HCT116 (cell line): ENCODE data around the gene TRIM67. TPM values are rescaled to one million over a fixed set of nuclear protein-coding genes. Genes with fewer than 3 reads are reported as not detected.

Source experiments
- ATAC-seq: fragments of 200-7000 bp; cut with Tn5 transposase; 2 replicates; pipeline ENCODE4 v1.9.1; 2020; ENCODE audit warnings: mild to moderate bottlenecking, moderate library complexity
- BruUV-seq: library from RNA; stranded (reverse); fragments of 400-500 nt; replicated peaks from 2 replicates; lab custom pipeline; 2021; lab: Mats Ljungman, UMichigan
- CTCF ChIA-PET: fragments of 300-600 bp; sonication (Branson Sonifier 250); formaldehyde crosslinking; loops from one replicate; lab custom pipeline; 2021; ENCODE audit warnings: antibody characterized with exemption; lab: Charles Lee
- POLR2A ChIA-PET: fragments of 300-600, 350-600 bp; sonication (Branson Sonifier 250); formaldehyde crosslinking; loops from one replicate; lab custom pipeline; 2021; ENCODE audit warnings: antibody characterized with exemption; lab: Charles Lee
- RAD21 ChIA-PET, 2 experiments: fragments of 300-600 bp; sonication (Branson Sonifier 250); formaldehyde crosslinking; loops; one replicate each; lab custom pipeline; 2023; ENCODE audit warnings: low total read pairs in 2 of 2; ENCODE audit not compliant: uncharacterized antibody in 2 of 2, unreplicated experiment in 2 of 2, low non-redundant PET in 1 of 2; lab: Charles Lee
- DNase-seq: peaks from one replicate; pipeline ENCODE4 v3.0.0-alpha.2; 2010; ENCODE audit warnings: low read depth, low spot score
- H2AFZ ChIP-seq: fragments of 200-600 bp; shearing (Covaris generic), sonication (generic); 2 replicates; pipeline ENCODE4 v1.6.1; 2017; ENCODE audit warnings: low read depth, mixed run types, mixed read lengths, antibody characterized with exemption, low read length; ENCODE audit not compliant: poor library complexity, severe bottlenecking
- H3K27ac ChIP-seq: 2 replicates; pipeline ENCODE4 v1.5.1; 2012; ENCODE audit warnings: low read depth, low read length
- H3K27me3 ChIP-seq: fragments of 200-600 bp; sonication (generic); 2 replicates; pipeline ENCODE4 v1.6.1; 2016; ENCODE audit warnings: mixed run types, low read length, mixed read lengths; ENCODE audit not compliant: insufficient read depth
- H3K36me3 ChIP-seq, 2 experiments: fragments of 200-500 bp in 1 of 2; fragments of 200-600 bp in 1 of 2; sonication (Bioruptor generic) in 1 of 2; sonication (generic) in 1 of 2; 2 replicates each; pipeline versions ENCODE4 v1.5.1 to v1.6.1; 2014 to 2016; ENCODE audit warnings: low read length in 2 of 2, inconsistent platforms in 1 of 2, mixed read lengths in 1 of 2, mixed run types in 1 of 2; ENCODE audit not compliant: insufficient read depth in 2 of 2, control insufficient read depth in 1 of 2
- H3K4me1 ChIP-seq, 2 experiments: fragments of 200-600 bp in 1 of 2; sonication (generic) in 1 of 2; 2 replicates each; pipeline versions ENCODE4 v1.5.1 to v1.6.1; 2012 to 2017; ENCODE audit warnings: low read length in 2 of 2, inconsistent platforms in 1 of 2, mild to moderate bottlenecking in 1 of 2, mixed read lengths in 1 of 2, mixed run types in 1 of 2, moderate library complexity in 1 of 2; ENCODE audit not compliant: insufficient read depth in 2 of 2, control insufficient read depth in 1 of 2
- H3K4me2 ChIP-seq: fragments of 200-600 bp; sonication (generic); 2 replicates; pipeline ENCODE4 v1.6.1; 2017; ENCODE audit warnings: mixed run types, low read length, mixed read lengths
- H3K4me3 ChIP-seq, 2 experiments: fragments of 200-600 bp in 1 of 2; sonication (generic) in 1 of 2; replicated peaks in 1 of 2; 2 replicates each; pipeline ENCODE4 v1.5.1; 2011 to 2016; ENCODE audit warnings: low read length in 2 of 2, control low read depth in 1 of 2, low read depth in 1 of 2, mild to moderate bottlenecking in 1 of 2, mixed read lengths in 1 of 2, mixed run types in 1 of 2
- H3K79me2 ChIP-seq: fragments of 200-600 bp; sonication (generic); 2 replicates; pipeline ENCODE4 v1.6.1; 2017; ENCODE audit warnings: mild to moderate bottlenecking, mixed run types, low read length, moderate library complexity, mixed read lengths; ENCODE audit not compliant: insufficient read depth
- H3K9ac ChIP-seq: fragments of 200-600 bp; sonication (generic); 2 replicates; pipeline ENCODE4 v1.6.1; 2016; ENCODE audit warnings: low read length, mixed read lengths
- H3K9me2 ChIP-seq: fragments of 200-600 bp; sonication (generic), shearing (Covaris generic); 2 replicates; pipeline ENCODE4 v1.6.1; 2017; ENCODE audit warnings: mixed run types, mild to moderate bottlenecking, moderate library complexity; ENCODE audit not compliant: insufficient read depth
- H3K9me3 ChIP-seq, 2 experiments: fragments of 200-500 bp in 1 of 2; fragments of 200-600 bp in 1 of 2; sonication (Bioruptor generic) in 1 of 2; sonication (generic) in 1 of 2; 2 replicates each; pipeline ENCODE4 v1.6.1; 2014 to 2017; ENCODE audit warnings: low read length in 2 of 2, mixed read lengths in 2 of 2, inconsistent platforms in 1 of 2, low read depth in 1 of 2, mild to moderate bottlenecking in 1 of 2, mixed run types in 1 of 2, moderate library complexity in 1 of 2; ENCODE audit not compliant: control insufficient read depth in 1 of 2, insufficient read depth in 1 of 2
- H4K20me1 ChIP-seq: fragments of 200-600 bp; sonication (generic), shearing (Covaris generic); 2 replicates; pipeline ENCODE4 v1.6.1; 2017; ENCODE audit warnings: mixed run types, mild to moderate bottlenecking, moderate library complexity; ENCODE audit not compliant: insufficient read depth
- CBX3 ChIP-seq: IDR thresholded peaks from 2 replicates; pipeline ENCODE4 v1.6.1; 2012; ENCODE audit warnings: low read depth
- CEBPB ChIP-seq: IDR thresholded peaks from 2 replicates; pipeline ENCODE4 v1.6.1; 2012; ENCODE audit warnings: low read depth
- EZH2phosphoT487 ChIP-seq: fragments of 200-600 bp; IDR thresholded peaks from 2 replicates; pipeline ENCODE4 v1.6.1; 2018; ENCODE audit warnings: antibody characterized with exemption, borderline replicate concordance
- FOSL1 ChIP-seq: IDR thresholded peaks from 2 replicates; pipeline ENCODE4 v1.6.1; 2012; ENCODE audit warnings: low read depth
- POLR2A ChIP-seq: IDR thresholded peaks from 2 replicates; pipeline ENCODE4 v1.7.0; 2011; ENCODE audit warnings: borderline replicate concordance; ENCODE audit not compliant: insufficient read depth, insufficient read length; ENCODE audit errors: extremely low read depth
- POLR2AphosphoS5 ChIP-seq: IDR thresholded peaks from 2 replicates; pipeline ENCODE4 v1.6.1; 2011; ENCODE audit warnings: mild to moderate bottlenecking, low read depth, low read length, moderate library complexity
- RAD21 ChIP-seq: IDR thresholded peaks from 2 replicates; pipeline ENCODE4 v1.6.1; 2012; ENCODE audit warnings: low read depth, mild to moderate bottlenecking
- SP1 ChIP-seq: IDR thresholded peaks from 2 replicates; pipeline ENCODE4 v1.6.1; 2012; ENCODE audit warnings: low read depth
- SRF ChIP-seq: IDR thresholded peaks from 2 replicates; pipeline ENCODE4 v1.6.1; 2012; ENCODE audit warnings: low read depth
- TCF7L2 ChIP-seq: IDR thresholded peaks from 2 replicates; pipeline ENCODE4 v1.7.0; 2011; ENCODE audit warnings: borderline replicate concordance, inconsistent platforms; ENCODE audit not compliant: insufficient read depth, insufficient read length; ENCODE audit errors: extremely low read depth
- ZFX ChIP-seq: fragments of 450-650 bp; IDR thresholded peaks from 2 replicates; pipeline ENCODE4 v1.6.1; 2017
- ZNF274 ChIP-seq: fragments of 200-500 bp; sonication (Bioruptor generic); IDR thresholded peaks from 2 replicates; pipeline ENCODE4 v1.6.1; 2014; ENCODE audit warnings: mild to moderate bottlenecking, low read depth, low read length, inconsistent platforms
- intact Hi-C: fragments of 100-400 bp; cut with micrococcal nuclease; formaldehyde crosslinking; loops from 2 replicates; pipeline ENCODE4 v1.10.0; 2022
- total RNA-seq: library from RNA; stranded (reverse); gene quantifications from one replicate; pipeline ENCODE4 v1.2.1, GENCODE V29; 2021; ENCODE audit not compliant: unreplicated experiment
- TF ChIP-seq, protein P1 (sequence below): IDR thresholded peaks from 2 replicates; pipeline ENCODE4 v1.6.1; 2012
- TF ChIP-seq, protein P2 (sequence below): IDR thresholded peaks from 2 replicates; pipeline ENCODE4 v1.6.1; 2011; ENCODE audit warnings: mild to moderate bottlenecking, low read length, moderate library complexity; ENCODE audit not compliant: insufficient replicate concordance; ENCODE audit errors: extremely low read depth
- TF ChIP-seq, protein P3 (sequence below), 3 experiments: fragments of 200-600 bp in 1 of 3; sonication (generic) in 1 of 3; IDR thresholded peaks in 2 of 3; conservative IDR thresholded peaks in 1 of 3; 2 replicates each; pipeline ENCODE4 v1.5.1; 2012 to 2017; ENCODE audit warnings: low read depth in 2 of 3, low read length in 2 of 3, antibody characterized with exemption in 1 of 3, borderline replicate concordance in 1 of 3, control low read depth in 1 of 3, mild to moderate bottlenecking in 1 of 3, mixed read lengths in 1 of 3, mixed run types in 1 of 3, moderate library complexity in 1 of 3; ENCODE audit not compliant: insufficient read depth in 1 of 3
- TF ChIP-seq, protein P4 (sequence below): IDR thresholded peaks from 2 replicates; pipeline ENCODE4 v1.6.1; 2012
- TF ChIP-seq, protein P5 (sequence below): IDR thresholded peaks from 2 replicates; pipeline ENCODE4 v1.6.1; 2012; ENCODE audit warnings: low read depth

TRIM67 gene
- total RNA-seq, 1 experiment from 2014 or later = 0.02 TPM

DNA sequence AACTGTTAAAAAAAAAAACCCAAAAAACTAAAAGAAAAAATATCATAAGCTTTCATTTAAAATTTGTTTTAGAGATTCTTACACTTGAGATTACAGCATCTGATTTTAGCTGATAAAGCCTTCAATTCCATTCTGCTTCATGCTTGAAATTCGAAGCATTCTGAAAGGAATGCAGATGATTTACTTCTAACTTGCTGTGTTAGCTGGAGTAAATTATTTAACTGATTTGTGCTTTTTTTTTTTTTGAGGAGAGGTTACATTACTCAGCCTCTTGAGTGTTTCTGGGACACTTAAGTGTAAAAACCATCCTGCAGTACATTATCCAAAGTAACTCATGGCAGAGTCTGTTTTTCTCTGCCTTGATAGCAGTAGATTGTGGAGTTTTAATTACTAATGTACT lies 4.5 kb upstream of the TRIM67 start:
- ChIA-PET POLR2A (interaction anchor here (0.6 kb wide), 1 partner anchor 14 kb away, joined by 3 read pairs; no protein-coding TSS in a partner anchor), CTCF (no interaction called here)
- H3K27me3 ChIP-seq = no peaks in the 10 kb centered on the region

More for the DNA sequence above, 4.5 kb upstream of the TRIM67 start:
- no peak overlapping the region for H2AFZ ChIP-seq
- H3K4me1 ChIP-seq = no peaks in the 10 kb centered on the region
- H4K20me1 ChIP-seq = no peaks in the 10 kb centered on the region
- no peak overlapping the region for H3K9ac ChIP-seq
- DNase-seq (no peak), ATAC-seq (no peak)
- intact Hi-C loops = no loop called here
- no peak overlapping the region for H3K4me2 ChIP-seq
- H3K79me2 ChIP-seq = no peaks in the 10 kb centered on the region
- TF ChIP-seq TCF7L2 (no peak), ZFX (no peak), FOSL1 (no peak), EZH2phosphoT487 (no peak), SP1 (no peak), POLR2A (no peak), CBX3 (no peak), ZNF274 (no peak), RAD21 (no peak), SRF (no peak), POLR2AphosphoS5 (no peak), CEBPB (no peak)
- TF ChIP-seq, protein P1, sequence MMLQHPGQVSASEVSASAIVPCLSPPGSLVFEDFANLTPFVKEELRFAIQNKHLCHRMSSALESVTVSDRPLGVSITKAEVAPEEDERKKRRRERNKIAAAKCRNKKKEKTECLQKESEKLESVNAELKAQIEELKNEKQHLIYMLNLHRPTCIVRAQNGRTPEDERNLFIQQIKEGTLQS = no peak
- TF ChIP-seq, protein P2, sequence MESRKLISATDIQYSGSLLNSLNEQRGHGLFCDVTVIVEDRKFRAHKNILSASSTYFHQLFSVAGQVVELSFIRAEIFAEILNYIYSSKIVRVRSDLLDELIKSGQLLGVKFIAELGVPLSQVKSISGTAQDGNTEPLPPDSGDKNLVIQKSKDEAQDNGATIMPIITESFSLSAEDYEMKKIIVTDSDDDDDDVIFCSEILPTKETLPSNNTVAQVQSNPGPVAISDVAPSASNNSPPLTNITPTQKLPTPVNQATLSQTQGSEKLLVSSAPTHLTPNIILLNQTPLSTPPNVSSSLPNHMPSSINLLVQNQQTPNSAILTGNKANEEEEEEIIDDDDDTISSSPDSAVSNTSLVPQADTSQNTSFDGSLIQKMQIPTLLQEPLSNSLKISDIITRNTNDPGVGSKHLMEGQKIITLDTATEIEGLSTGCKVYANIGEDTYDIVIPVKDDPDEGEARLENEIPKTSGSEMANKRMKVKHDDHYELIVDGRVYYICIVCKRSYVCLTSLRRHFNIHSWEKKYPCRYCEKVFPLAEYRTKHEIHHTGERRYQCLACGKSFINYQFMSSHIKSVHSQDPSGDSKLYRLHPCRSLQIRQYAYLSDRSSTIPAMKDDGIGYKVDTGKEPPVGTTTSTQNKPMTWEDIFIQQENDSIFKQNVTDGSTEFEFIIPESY = no peak
- TF ChIP-seq, protein P3, sequence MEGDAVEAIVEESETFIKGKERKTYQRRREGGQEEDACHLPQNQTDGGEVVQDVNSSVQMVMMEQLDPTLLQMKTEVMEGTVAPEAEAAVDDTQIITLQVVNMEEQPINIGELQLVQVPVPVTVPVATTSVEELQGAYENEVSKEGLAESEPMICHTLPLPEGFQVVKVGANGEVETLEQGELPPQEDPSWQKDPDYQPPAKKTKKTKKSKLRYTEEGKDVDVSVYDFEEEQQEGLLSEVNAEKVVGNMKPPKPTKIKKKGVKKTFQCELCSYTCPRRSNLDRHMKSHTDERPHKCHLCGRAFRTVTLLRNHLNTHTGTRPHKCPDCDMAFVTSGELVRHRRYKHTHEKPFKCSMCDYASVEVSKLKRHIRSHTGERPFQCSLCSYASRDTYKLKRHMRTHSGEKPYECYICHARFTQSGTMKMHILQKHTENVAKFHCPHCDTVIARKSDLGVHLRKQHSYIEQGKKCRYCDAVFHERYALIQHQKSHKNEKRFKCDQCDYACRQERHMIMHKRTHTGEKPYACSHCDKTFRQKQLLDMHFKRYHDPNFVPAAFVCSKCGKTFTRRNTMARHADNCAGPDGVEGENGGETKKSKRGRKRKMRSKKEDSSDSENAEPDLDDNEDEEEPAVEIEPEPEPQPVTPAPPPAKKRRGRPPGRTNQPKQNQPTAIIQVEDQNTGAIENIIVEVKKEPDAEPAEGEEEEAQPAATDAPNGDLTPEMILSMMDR (IDR thresholded peaks at IDR 0.05 in 2 of 3, conservative IDR thresholded peaks at IDR 0.05 in 1 of 3; ENCODE audit: borderline replicate concordance in 1 of 3, insufficient read depth in 1 of 3, low read depth in 2 of 3, low read length in 2 of 3) = no peak
- TF ChIP-seq, protein P4, sequence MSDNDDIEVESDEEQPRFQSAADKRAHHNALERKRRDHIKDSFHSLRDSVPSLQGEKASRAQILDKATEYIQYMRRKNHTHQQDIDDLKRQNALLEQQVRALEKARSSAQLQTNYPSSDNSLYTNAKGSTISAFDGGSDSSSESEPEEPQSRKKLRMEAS = no peak
- TF ChIP-seq, protein P5, sequence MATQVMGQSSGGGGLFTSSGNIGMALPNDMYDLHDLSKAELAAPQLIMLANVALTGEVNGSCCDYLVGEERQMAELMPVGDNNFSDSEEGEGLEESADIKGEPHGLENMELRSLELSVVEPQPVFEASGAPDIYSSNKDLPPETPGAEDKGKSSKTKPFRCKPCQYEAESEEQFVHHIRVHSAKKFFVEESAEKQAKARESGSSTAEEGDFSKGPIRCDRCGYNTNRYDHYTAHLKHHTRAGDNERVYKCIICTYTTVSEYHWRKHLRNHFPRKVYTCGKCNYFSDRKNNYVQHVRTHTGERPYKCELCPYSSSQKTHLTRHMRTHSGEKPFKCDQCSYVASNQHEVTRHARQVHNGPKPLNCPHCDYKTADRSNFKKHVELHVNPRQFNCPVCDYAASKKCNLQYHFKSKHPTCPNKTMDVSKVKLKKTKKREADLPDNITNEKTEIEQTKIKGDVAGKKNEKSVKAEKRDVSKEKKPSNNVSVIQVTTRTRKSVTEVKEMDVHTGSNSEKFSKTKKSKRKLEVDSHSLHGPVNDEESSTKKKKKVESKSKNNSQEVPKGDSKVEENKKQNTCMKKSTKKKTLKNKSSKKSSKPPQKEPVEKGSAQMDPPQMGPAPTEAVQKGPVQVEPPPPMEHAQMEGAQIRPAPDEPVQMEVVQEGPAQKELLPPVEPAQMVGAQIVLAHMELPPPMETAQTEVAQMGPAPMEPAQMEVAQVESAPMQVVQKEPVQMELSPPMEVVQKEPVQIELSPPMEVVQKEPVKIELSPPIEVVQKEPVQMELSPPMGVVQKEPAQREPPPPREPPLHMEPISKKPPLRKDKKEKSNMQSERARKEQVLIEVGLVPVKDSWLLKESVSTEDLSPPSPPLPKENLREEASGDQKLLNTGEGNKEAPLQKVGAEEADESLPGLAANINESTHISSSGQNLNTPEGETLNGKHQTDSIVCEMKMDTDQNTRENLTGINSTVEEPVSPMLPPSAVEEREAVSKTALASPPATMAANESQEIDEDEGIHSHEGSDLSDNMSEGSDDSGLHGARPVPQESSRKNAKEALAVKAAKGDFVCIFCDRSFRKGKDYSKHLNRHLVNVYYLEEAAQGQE = no peak
- TF ChIP-seq, all 23 proteins: peak for 0
- H3K36me3 ChIP-seq = no peaks in the 10 kb centered on the region
- H3K9me2 ChIP-seq = no peaks in the 10 kb centered on the region
- H3K4me3 ChIP-seq = no peak overlapping the region
- BruUV-seq = no TSS peak
- H3K9me3 ChIP-seq = no peaks in the 10 kb centered on the region
- RAD21 ChIA-PET = no interaction called here
- H3K27ac ChIP-seq = no peak overlapping the region
